GM21526 (cell line): Measurements from ENCODE around the gene GLYATL3.

Experiments
- ATAC-seq: cut with Tn5 transposase; IDR thresholded peaks from one replicate; pipeline ENCODE4 v1.9.1; 2021; ENCODE audit warnings: moderate library complexity; ENCODE audit not compliant: unreplicated experiment, low FRiP score

GLYATL3 gene

DNA sequence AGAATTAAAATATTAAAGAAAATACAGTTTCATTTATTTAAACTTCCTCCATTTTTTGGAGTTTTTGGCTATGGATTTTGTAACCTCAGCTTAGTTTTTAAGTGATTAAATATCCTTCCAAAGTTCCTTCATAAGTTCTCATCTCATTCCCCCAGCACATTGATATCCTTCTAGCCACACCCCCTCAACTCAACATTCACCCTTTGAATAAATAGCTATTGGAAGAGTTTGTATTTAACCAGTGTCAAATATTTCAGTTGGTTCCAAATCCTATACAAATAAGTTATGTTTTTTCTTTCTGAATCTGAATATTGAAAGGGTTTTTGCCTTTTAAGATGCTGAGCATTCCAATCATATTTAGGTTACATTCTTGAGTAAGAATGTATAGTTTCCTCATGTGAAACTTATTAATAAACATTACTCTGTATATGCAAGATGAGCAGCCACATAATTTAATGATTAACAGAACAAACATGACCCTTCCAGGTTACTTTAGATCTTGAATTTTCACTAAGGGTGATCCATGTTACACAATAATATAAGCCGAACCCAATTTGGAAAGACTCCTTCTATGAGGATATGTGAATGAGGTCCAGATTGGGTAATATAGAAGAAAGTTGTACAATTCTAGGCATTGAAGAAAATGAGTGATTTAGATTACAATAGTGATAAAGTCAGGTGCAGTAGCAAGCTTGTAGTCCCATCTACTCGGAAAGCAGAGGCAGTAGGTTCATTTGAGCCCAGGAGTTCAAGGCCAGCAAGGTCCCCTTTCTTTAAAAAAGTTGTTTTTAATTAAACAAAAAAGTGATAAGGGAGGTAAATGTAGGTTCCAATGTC is 13.6 kb downstream of the GLYATL3 start:
- no peak for ATAC-seq

GRCh38 chr6:49514571-49515484 is 15.1 kb downstream of the GLYATL3 start:
- no peak for ATAC-seq

DNA sequence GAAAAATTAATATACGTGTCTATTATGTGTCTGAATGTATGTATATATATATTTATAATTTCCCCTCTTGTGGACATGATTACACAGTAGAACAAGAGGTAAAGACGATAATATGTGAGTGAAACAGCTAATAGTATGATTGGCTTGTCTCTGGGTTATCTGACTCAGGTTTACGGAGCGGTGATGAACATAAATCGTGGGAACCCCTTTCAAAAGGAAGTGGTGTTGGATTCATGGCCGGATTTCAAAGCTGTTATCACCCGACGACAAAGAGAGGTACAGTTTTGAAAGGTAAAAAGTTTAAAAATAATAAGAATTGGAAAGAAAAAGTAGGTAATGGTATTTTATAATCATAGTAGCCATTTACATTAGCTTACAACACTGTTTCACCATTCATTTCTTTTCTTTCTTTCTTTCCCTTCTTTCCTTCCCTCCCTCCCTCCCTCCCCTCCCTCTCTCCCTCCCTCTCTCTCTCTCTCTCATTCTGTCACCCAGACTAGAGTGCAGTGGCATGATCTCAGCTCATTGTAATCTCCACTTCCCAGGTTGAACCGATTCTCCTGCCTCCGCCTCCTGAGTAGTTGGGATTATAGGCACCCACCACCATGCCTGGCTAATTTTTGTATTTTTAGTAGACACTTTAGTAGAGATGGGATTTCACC is 15.9 kb downstream of the GLYATL3 start:
- no peak for ATAC-seq

DNA sequence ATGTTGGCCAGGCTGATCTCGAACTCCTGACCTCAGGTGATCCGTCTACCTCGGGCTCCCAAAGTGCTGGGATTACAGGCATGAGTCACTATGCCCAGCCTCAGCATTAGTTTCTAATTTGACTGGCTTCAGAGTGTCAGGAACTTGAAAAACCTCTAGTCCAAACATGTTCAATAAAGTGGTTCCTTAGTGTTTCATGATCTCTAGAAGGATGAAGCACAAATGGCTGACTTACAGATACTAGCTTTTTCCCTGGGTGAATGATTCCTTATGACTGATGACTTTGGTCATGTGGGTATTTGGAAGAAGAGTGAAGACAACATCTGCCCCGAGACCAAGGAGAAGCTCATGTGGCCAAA is 16.4 kb downstream of the GLYATL3 start:
- ATAC-seq = no peak

GRCh38 chr6:49517919-49518318 is 18.2 kb downstream of the GLYATL3 start:
- no peak for ATAC-seq

DNA sequence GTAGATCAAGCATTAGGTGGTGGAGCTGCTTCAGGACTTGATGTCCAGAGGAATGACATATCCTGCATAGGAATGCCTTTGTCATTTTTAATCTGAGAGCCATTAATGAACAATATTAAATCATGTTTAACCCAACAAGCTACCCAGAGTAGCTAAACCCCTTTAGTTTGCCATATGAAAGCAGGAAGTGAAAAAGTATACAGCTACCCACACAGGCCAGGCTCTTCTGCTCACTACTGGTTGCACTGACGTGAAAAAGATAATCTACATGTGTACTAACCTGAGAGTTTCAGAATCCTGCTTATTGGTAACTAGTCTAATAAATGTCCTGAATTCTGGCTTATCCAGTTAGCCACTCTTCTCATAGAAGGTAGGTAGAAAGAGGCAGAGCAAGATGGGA is 19.9 kb downstream of the GLYATL3 start:
- peak; percentile 98 for ATAC-seq

- no peak for ATAC-seq
These were observed 23.2 kb downstream of the GLYATL3 start for GRCh38 chr6:49522710-49523593.

DNA sequence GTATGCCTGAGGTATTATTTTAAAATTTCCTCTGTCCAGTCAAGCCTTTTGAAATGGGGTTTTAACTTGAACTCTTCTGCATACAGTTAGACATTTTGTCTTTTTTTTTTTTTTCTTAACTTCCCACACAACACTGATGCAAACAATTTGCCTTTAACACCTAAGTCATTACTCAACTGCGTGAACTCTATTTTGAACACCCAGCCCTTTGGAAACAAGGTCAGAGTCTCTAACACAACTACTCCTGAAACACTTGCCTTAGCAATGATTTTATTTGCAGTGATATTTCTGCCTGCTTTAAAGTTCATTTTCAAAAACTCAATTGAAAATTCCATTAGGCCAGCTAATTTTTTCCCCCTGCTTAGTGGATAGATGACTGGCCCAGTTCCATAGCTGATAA is 24.2 kb downstream of the GLYATL3 start:
- ATAC-seq = no peak

- no peak for ATAC-seq
These were observed 24.8 kb downstream of the GLYATL3 start for GRCh38 chr6:49524541-49524940.

DNA sequence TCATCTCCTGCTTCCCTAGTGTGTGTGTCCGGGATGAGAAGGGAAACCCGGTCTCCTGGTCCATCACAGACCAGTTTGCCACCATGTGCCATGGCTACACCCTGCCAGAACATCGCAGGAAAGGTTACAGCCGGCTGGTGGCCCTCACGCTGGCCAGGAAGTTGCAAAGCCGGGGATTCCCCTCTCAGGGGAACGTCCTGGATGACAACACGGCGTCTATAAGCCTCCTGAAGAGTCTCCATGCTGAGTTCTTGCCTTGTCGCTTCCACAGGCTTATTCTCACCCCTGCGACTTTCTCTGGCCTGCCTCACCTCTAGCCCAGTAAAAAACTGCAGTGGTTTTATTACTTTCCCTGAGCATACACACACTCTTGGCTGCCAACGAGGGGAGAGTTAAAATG is 26.9 kb downstream of the GLYATL3 start:
- no peak for ATAC-seq

DNA sequence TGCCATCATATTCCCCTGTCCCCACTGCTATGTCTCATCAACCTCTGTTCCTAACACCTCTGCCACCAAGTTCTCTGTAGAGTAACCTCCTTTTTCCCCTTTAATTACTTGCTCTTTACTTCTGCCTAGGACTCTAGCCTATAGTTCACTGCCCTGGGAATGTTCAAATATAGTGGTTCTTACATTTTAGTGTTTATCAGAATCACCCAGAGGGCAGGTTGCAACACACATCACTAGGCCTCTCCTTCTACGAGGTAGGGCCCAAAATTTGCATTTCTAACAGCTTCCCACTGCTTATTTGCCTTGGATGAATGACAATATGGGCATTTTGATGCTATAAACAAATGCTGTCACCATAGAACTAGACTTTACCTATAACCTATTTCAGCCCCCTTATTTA is 27.6 kb downstream of the GLYATL3 start:
- ATAC-seq = no peak

DNA sequence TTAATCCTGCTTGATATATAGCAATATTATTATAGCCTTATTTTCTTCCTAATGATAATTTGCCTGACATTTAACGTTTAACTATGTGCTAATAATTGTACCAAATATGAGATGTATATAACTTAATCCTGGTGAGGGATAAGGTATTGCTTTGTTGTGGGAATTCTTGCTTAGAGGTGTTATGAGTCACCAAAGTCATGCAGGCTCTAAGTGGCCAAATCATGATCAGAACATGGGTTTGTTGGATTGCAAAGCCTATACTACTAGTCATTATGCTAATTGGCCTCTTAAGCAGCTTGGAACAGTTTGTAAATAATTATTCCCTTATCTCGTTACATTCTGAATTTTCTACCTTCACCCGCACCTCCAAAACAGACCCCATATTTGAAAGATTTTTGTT is 28.8 kb downstream of the GLYATL3 start:
- ATAC-seq = no peak

DNA sequence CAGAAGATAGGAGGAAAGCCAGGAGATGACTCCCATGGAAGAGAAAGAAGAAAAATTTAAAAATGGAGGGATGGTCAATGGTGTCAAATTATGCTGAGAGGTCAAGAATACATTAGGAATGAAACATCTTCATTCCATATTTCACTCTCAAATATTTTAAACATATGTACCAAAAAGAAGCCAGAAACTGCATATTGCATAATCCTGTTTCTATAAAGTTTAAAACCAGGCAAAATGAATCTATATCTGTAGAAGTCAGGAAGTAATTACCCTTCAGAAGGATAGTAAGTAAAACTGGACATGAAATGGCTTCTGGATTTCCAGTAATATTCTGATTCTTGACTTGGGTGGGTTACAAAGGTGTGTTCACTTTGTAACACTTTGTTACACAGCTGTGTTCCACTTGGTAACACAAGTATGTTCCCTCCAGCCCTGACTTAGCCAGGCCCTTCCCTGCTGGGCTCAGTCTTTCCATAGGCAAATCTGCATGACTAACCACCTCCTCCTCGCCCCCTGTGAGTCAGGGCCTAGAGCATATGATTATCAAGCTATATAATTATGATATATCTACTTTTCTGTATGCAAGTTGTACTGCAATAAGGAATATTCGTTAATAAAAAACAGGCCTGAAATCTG is 30.5 kb downstream of the GLYATL3 start:
- ATAC-seq = no peak

DNA sequence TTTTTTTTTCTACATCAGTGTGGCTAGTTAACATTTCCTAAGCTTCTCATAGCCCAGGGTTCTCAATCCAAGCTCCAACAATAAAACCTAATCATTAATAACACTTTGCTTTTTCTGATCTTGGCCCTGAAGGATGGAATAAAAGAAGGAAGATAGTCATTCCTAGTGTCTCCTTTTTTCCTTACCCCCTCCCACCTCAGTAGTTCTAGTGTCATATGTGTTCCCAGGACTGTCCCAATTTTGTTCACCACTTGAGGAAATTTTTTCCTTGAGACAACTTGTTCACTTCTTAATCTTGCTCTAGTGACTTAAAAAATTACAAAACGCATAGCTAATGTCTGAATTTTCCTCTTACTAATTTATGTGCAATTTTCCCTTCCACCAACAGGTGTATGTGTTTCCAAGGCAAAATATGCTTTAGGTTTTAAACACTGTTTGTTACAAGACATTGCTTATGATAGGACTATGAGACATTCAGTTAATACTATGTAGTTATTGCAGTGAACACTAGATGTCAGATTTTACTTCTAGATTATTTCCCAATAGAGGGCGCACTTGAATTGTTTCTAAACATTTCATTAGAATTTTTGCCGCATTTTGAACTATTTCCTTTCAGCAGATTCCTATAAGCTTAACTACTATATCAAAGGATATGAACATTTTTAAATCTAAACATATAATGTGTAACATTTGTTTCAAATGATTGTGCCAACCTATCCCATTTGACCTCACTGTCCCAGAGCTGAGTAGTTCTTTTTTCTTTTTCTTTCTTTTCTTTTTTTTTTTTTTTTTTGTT is 32.2 kb downstream of the GLYATL3 start:
- peak; percentile 96 for ATAC-seq

DNA sequence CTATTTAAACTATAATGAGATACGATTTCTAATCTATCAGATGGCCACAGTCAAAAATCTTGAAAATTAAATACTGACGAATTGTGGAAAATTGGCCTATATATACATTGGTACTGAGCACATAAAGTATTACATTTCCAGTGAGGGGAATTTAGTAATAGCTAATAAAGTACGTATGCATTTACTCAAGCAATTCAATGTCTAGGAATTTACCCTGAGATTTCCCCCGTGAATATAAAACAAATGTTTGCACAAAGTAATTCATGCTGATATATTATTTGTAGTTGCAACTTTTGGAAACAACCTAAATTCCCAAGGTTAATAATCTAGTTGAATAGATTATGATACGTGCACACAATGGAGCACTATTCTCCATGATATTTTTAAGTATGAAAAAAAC is 36.1 kb downstream of the GLYATL3 start:
- ATAC-seq = no peak

- ATAC-seq = no peak
These were observed 39.4 kb downstream of the GLYATL3 start for GRCh38 chr6:49539102-49539501.

DNA sequence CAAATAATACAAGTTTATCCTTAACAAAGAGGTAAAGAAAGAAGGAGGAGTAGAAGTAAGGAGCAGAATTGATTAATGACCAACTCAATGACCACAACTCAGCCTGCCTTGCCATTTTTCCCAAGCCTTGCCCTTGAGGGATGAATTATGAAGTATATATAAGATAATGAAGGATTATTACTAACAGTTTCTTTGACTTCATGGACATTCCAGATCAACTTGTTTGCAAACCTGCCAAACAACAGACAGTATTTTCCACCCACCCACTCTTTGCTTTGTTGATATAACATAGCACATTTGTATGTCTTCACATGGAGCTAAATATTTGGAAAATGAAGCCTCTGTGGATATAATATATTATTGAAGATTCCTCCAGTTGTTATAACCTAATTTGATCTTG is 40.9 kb downstream of the GLYATL3 start:
- ATAC-seq = no peak

- ATAC-seq = no peak
These were observed 41.5 kb downstream of the GLYATL3 start for GRCh38 chr6:49541210-49541724.

GRCh38 chr6:49541936-49542335 is 42.2 kb downstream of the GLYATL3 start:
- ATAC-seq = no peak
